GM12878 (cell line): ENCODE data around the gene TET2. TPM values are rescaled to one million over a fixed set of nuclear protein-coding genes. Genes with fewer than 3 reads are reported as not detected.

Experiments
- ASH2L ChIP-seq: fragments of 300-600, 200-600 bp; sonication (generic); IDR thresholded peaks from 2 replicates; pipeline ENCODE4 v1.6.1; 2017; ENCODE audit warnings: low read depth, mild to moderate bottlenecking, borderline replicate concordance
- ATF7 ChIP-seq: fragments of 450-650 bp; IDR thresholded peaks from 2 replicates; pipeline ENCODE4 v1.6.1; 2016; ENCODE audit warnings: low read depth, mild to moderate bottlenecking
- BACH1 ChIP-seq: fragments of 450-650 bp; IDR thresholded peaks from 2 replicates; pipeline ENCODE4 v1.6.1; 2017; ENCODE audit warnings: mild to moderate bottlenecking, borderline replicate concordance
- DPF2 ChIP-seq: fragments of 450-650 bp; IDR thresholded peaks from 2 replicates; pipeline ENCODE4 v1.6.1; 2017; ENCODE audit warnings: mild to moderate bottlenecking
- EGR1 ChIP-seq, 2 experiments: IDR thresholded peaks; 1 replicate in 1 of 2; 2 replicates in 1 of 2; pipeline ENCODE4 v1.6.1; 2011 to 2012; ENCODE audit warnings: low read depth in 2 of 2, low read length in 2 of 2, borderline replicate concordance in 1 of 2, mild to moderate bottlenecking in 1 of 2, moderate library complexity in 1 of 2
- FOXM1 ChIP-seq: IDR thresholded peaks from 2 replicates; pipeline ENCODE4 v1.6.1; 2012; ENCODE audit warnings: low read depth, mild to moderate bottlenecking, inconsistent platforms, low read length, moderate library complexity
- LARP7 ChIP-seq: fragments of 450-650 bp; IDR thresholded peaks from 2 replicates; pipeline ENCODE4 v1.6.1; 2017; ENCODE audit warnings: mild to moderate bottlenecking
- MEF2A ChIP-seq: IDR thresholded peaks from 2 replicates; pipeline ENCODE4 v1.6.1; 2011; ENCODE audit warnings: low read depth, mild to moderate bottlenecking, low read length, moderate library complexity; ENCODE audit not compliant: insufficient read depth
- MYB ChIP-seq: fragments of 150-350 bp; IDR thresholded peaks from 2 replicates; pipeline ENCODE4 v1.6.1; 2014; ENCODE audit warnings: mild to moderate bottlenecking, low read depth, low read length, borderline replicate concordance
- NFIC ChIP-seq: IDR thresholded peaks from 2 replicates; pipeline ENCODE4 v1.6.1; 2012; ENCODE audit warnings: low read depth, mild to moderate bottlenecking, inconsistent platforms, low read length, moderate library complexity
- POLR2AphosphoS2 ChIP-seq: IDR thresholded peaks from 2 replicates; pipeline ENCODE4 v1.6.1; 2011; ENCODE audit warnings: low read depth, mild to moderate bottlenecking, low read length, improper control_type of control experiment, moderate library complexity
- RELA ChIP-seq: fragments of 450-650 bp; IDR thresholded peaks from 2 replicates; pipeline ENCODE4 v1.8.0; 2014; ENCODE audit warnings: borderline replicate concordance; ENCODE audit not compliant: partially characterized antibody
- SIN3A ChIP-seq: IDR thresholded peaks from 2 replicates; pipeline ENCODE4 v1.6.1; 2012; ENCODE audit warnings: low read depth, low read length, improper control_type of control experiment
- STAT1 ChIP-seq: fragments of 450-650 bp; conservative IDR thresholded peaks from 2 replicates; pipeline ENCODE4 v1.6.1; 2014; ENCODE audit warnings: antibody characterized with exemption, mild to moderate bottlenecking
- STAT3 ChIP-seq: IDR thresholded peaks from 2 replicates; pipeline ENCODE4 v1.6.1; 2011; ENCODE audit warnings: low read depth, low read length, improper control_type of control experiment
- SUZ12 ChIP-seq: fragments of 200-600 bp; sonication (generic); IDR thresholded peaks from one replicate; pipeline ENCODE4 v1.6.1; 2018; ENCODE audit warnings: antibody characterized with exemption, mild to moderate bottlenecking; ENCODE audit not compliant: unreplicated experiment
- TAF1 ChIP-seq: IDR thresholded peaks from 2 replicates; pipeline ENCODE4 v1.6.1; 2011; ENCODE audit warnings: mild to moderate bottlenecking, low read depth, low read length, borderline replicate concordance
- TARDBP ChIP-seq: IDR thresholded peaks from 2 replicates; pipeline ENCODE4 v1.6.1; 2016; ENCODE audit warnings: borderline replicate concordance
- TCF12 ChIP-seq: IDR thresholded peaks from 2 replicates; pipeline ENCODE4 v1.6.1; 2011; ENCODE audit warnings: low read depth, mild to moderate bottlenecking, low read length
- ZNF207 ChIP-seq: fragments of 450-650 bp; IDR thresholded peaks from 2 replicates; pipeline ENCODE4 v1.6.1; 2014; ENCODE audit warnings: antibody characterized with exemption, mild to moderate bottlenecking, borderline replicate concordance
- ZNF24 ChIP-seq: fragments of 450-650 bp; IDR thresholded peaks from 2 replicates; pipeline ENCODE4 v1.6.1; 2017; ENCODE audit warnings: antibody characterized with exemption, mild to moderate bottlenecking
- ZNF384 ChIP-seq: IDR thresholded peaks from 2 replicates; pipeline ENCODE4 v1.6.1; 2012; ENCODE audit warnings: low read depth, mild to moderate bottlenecking, low read length, improper control_type of control experiment, borderline replicate concordance
- polyA plus RNA-seq, 11 experiments: library from polyadenylated mRNA; depleted of rRNA in 4 of 11; unstranded in 6 of 11; stranded (reverse) in 5 of 11; fragments of >200 nt; fragmentation: Nextera tagmentation in 4 of 11; fragmentation: Illumina TruSeq in 1 of 11; extraction: Ambion mirVana in 4 of 11; extraction: Trizol in 1 of 11; gene quantifications; 1 replicate in 1 of 11; 2 replicates in 10 of 11; pipeline versions ENCODE4 v1.2.1 to v1.2.3, GENCODE V29; 2011 to 2016; ENCODE audit warnings: inconsistent platforms in 2 of 11, missing spikeins in 2 of 11, low read depth in 1 of 11
- total RNA-seq, 4 experiments: library from RNA; depleted of rRNA in 3 of 4; stranded (reverse); fragments of >200 nt in 3 of 4; fragmentation: Illumina TruSeq in 1 of 4; extraction: Trizol in 1 of 4; gene quantifications; 2 replicates each; pipeline versions ENCODE4 v1.2.1 to v1.2.3, GENCODE V29; 2013 to 2021
- TF ChIP-seq, protein P1 (sequence below): fragments of 150-350 bp; IDR thresholded peaks from 2 replicates; pipeline ENCODE4 v1.6.1; 2014; ENCODE audit warnings: mild to moderate bottlenecking, low read depth, low read length
- TF ChIP-seq, protein P2 (sequence below): fragments of 450-650 bp; IDR thresholded peaks from 2 replicates; pipeline ENCODE4 v1.6.1; 2018; ENCODE audit warnings: borderline replicate concordance, mild to moderate bottlenecking; ENCODE audit not compliant: partially characterized antibody
- TF ChIP-seq, protein P3 (sequence below): fragments of 450-650 bp; IDR thresholded peaks from 2 replicates; pipeline ENCODE4 v1.6.1; 2017; ENCODE audit warnings: borderline replicate concordance
- TF ChIP-seq, protein P4 (sequence below): fragments of 450-650 bp; IDR thresholded peaks from 2 replicates; pipeline ENCODE4 v1.6.1; 2016; ENCODE audit warnings: mild to moderate bottlenecking

TET2 gene
- total and polyA plus RNA-seq, 10 of the 15 experiments (the other 5 are each of a cell fraction or from before 2014, with no cell fraction given) = 3.7 to 49.0 (median 27.5) TPM

DNA sequence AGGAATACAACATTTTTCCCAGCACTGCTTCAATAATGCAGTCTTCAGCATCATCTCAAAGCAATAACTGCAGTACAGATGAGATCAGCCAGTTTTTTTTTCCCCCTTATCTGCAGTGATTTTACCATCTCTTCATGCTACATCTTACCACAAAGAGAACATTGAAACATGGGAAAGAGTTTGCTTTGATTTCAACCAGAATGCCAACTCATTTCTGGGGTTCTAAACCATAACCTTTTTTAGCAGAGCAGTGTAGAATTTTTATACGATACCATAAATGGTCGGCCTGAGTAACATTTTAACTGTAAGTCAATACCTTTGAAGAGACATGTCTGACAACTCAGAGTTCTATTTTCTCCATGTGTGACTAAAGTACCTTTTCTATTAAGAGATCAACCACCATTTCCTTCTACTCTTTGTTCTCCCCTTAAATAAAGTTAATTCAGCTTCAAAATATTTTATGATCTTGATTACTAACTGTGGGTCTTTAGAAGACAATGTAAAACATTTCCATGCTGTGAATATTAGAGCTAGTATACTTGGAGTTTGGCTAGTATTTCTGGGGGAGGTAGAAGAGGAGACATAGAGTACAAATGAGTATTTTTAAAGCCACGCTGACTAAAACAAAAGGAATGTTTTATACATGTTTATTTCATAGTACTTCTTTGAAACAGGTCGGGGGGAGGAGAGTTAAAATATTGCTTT, 69.1 kb downstream of the TET2 start (continued):
- TF ChIP-seq DPF2 (no peak), SUZ12 (no peak), ATF7 (0 out of 2 replicates have a peak, but pooled peaks have one; percentile 37), LARP7 (no peak), BACH1 (no peak), STAT3 (no peak), POLR2AphosphoS2 (no peak), NFIC (peak; percentile 92), MYB (no peak), ZNF24 (no peak), ZNF384 (peak; percentile 34; the same call in 1 of the 2 replicates), TAF1 (no peak), FOXM1 (peak; percentile 94), ASH2L (no peak), TARDBP (no peak), SIN3A (no peak), MEF2A (peak; percentile 84), RELA (no peak), TCF12 (no peak), STAT1 (no peak), EGR1 (IDR thresholded peaks at IDR 0.05; ENCODE audit: borderline replicate concordance in 1 of 2, low read depth in 2 of 2, low read length in 2 of 2) (no peak), ZNF207 (no peak)
- TF ChIP-seq, protein P1, sequence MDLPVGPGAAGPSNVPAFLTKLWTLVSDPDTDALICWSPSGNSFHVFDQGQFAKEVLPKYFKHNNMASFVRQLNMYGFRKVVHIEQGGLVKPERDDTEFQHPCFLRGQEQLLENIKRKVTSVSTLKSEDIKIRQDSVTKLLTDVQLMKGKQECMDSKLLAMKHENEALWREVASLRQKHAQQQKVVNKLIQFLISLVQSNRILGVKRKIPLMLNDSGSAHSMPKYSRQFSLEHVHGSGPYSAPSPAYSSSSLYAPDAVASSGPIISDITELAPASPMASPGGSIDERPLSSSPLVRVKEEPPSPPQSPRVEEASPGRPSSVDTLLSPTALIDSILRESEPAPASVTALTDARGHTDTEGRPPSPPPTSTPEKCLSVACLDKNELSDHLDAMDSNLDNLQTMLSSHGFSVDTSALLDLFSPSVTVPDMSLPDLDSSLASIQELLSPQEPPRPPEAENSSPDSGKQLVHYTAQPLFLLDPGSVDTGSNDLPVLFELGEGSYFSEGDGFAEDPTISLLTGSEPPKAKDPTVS = no peak
- TF ChIP-seq, protein P2, sequence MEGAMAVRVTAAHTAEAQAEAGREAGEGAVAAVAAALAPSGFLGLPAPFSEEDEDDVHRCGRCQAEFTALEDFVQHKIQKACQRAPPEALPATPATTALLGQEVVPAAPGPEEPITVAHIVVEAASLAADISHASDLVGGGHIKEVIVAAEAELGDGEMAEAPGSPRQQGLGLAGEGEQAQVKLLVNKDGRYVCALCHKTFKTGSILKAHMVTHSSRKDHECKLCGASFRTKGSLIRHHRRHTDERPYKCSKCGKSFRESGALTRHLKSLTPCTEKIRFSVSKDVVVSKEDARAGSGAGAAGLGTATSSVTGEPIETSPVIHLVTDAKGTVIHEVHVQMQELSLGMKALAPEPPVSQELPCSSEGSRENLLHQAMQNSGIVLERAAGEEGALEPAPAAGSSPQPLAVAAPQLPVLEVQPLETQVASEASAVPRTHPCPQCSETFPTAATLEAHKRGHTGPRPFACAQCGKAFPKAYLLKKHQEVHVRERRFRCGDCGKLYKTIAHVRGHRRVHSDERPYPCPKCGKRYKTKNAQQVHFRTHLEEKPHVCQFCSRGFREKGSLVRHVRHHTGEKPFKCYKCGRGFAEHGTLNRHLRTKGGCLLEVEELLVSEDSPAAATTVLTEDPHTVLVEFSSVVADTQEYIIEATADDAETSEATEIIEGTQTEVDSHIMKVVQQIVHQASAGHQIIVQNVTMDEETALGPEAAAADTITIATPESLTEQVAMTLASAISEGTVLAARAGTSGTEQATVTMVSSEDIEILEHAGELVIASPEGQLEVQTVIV = no peak
- TF ChIP-seq, protein P3, sequence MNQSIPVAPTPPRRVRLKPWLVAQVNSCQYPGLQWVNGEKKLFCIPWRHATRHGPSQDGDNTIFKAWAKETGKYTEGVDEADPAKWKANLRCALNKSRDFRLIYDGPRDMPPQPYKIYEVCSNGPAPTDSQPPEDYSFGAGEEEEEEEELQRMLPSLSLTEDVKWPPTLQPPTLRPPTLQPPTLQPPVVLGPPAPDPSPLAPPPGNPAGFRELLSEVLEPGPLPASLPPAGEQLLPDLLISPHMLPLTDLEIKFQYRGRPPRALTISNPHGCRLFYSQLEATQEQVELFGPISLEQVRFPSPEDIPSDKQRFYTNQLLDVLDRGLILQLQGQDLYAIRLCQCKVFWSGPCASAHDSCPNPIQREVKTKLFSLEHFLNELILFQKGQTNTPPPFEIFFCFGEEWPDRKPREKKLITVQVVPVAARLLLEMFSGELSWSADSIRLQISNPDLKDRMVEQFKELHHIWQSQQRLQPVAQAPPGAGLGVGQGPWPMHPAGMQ = no peak
- TF ChIP-seq, protein P4, sequence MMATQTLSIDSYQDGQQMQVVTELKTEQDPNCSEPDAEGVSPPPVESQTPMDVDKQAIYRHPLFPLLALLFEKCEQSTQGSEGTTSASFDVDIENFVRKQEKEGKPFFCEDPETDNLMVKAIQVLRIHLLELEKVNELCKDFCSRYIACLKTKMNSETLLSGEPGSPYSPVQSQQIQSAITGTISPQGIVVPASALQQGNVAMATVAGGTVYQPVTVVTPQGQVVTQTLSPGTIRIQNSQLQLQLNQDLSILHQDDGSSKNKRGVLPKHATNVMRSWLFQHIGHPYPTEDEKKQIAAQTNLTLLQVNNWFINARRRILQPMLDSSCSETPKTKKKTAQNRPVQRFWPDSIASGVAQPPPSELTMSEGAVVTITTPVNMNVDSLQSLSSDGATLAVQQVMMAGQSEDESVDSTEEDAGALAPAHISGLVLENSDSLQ = peak; percentile 27; the same call in 1 of the 2 replicates
